ENCODE measurements around the gene ZNF492.

ZNF492 gene

DNA sequence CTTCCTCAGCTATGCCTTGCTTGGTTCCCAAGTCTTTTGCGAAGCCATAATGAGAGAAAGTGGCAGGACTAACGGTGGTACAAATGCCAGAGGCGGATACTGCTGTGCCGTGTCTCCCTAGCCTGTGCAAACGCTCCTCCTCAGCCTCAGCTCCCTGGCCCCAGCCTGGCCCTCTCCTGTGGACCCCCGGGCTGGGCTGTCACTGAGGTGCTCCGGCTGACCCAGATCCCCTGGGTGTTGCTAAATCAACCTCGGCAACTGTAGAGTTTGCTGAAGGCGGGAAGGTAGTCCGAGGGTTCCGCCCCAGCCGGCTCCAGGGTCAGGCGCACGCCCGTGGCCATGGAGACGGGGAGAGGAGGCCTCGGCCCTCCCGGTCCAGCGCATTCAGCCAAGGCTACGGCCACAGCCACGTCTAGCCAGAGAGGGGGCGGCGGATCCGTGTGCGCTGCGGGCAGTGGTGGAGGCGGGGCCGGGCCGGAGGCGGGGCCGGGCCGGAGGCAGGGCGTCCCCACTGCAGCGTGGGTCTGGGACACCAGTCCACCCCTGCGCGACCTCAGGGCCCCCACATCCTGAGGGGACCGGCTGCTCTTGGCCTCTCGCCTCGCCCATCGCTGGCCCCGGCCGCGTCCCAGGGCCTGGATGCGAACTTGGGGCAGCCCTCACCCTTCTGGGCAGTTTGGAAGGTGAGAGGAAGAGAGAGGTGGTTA, 16.4 kb upstream of the ZNF492 start:
- H3K4me3 ChIP-seq (ENCODE audit: low read depth, low read length): no peak overlapping the region

DNA sequence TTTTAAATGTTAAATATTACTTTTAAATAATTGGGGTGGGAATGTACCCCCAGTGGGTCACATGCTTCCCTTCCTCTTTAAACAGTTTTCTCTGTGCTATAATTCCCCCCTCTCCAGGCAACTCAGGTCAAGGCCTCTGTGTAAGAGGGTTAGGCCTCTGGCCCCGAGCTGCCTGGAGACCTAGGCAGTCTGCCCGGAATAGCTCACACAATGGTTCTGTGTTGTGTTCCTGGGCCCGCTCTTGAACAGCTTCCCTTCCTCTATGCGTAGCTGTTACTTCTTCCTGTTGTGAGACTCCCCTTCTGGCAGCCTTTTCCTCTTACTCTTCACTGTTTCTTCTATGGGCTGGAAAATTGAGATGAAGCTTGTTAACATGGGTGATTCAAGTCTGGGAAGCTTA, 14.8 kb upstream of the ZNF492 start:
- H3K4me3 ChIP-seq (ENCODE audit: low read depth, low read length): no peak overlapping the region
- DNase-seq (ENCODE audit: low read depth): no peak
- TF ChIP-seq, protein P1, sequence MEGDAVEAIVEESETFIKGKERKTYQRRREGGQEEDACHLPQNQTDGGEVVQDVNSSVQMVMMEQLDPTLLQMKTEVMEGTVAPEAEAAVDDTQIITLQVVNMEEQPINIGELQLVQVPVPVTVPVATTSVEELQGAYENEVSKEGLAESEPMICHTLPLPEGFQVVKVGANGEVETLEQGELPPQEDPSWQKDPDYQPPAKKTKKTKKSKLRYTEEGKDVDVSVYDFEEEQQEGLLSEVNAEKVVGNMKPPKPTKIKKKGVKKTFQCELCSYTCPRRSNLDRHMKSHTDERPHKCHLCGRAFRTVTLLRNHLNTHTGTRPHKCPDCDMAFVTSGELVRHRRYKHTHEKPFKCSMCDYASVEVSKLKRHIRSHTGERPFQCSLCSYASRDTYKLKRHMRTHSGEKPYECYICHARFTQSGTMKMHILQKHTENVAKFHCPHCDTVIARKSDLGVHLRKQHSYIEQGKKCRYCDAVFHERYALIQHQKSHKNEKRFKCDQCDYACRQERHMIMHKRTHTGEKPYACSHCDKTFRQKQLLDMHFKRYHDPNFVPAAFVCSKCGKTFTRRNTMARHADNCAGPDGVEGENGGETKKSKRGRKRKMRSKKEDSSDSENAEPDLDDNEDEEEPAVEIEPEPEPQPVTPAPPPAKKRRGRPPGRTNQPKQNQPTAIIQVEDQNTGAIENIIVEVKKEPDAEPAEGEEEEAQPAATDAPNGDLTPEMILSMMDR (IDR thresholded peaks at IDR 0.05; ENCODE audit: insufficient read depth, low read depth, low read length, missing control alignments): no peak

More for the DNA sequence above, 16.4 kb upstream of the ZNF492 start:
- DNase-seq (ENCODE audit: low read depth): no peak
- TF ChIP-seq, protein P1 (IDR thresholded peaks at IDR 0.05; ENCODE audit: insufficient read depth, low read depth, low read length, missing control alignments): no peak

DNA sequence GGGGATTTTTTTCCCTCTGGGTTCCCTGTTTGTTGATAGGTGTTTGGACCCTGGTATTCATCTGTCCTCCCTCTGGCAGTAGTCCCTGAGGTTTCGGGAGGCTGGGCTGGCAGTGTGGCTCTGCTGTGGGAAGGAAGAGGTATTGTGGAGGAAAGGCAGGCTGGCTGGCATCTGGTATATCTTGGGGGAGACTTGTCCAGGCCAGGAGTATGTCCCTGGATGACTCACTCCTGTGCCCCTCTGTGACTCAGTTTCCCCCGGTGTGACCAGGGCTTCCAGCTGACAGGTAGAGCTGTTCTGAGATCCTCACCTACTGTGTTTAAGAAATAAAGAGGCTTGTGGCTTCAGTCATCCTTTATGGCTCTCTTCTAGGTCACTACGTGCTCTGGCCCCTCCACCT, 14.2 kb upstream of the ZNF492 start:
- TF ChIP-seq, protein P1 (IDR thresholded peaks at IDR 0.05; ENCODE audit: insufficient read depth, low read depth, low read length, missing control alignments): no peak
- DNase-seq (ENCODE audit: low read depth): no peak
- no peak overlapping the region for H3K4me3 ChIP-seq (ENCODE audit: low read depth, low read length)

DNA sequence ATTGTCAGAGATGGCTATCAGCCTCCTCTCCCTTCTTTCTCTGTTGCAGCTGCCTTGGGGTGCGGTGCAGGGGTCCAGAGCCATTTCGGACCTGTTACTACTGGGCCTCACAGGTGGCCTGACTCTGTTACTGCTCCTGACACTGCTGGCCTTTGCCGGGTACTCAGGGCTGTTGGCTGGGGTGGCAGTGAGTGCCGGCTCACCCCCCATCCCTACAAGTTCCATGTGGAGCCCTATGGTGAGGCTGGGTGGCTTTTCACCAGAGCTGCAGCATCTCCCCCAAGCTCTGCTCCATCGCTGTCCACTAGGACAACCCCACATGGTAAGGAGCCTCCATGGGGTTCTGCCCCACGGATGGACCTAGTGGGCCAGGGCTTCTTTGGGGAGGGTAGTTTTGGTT, 13.7 kb upstream of the ZNF492 start:
- TF ChIP-seq, protein P1 (IDR thresholded peaks at IDR 0.05; ENCODE audit: insufficient read depth, low read depth, low read length, missing control alignments): no peak
- DNase-seq (ENCODE audit: low read depth): no peak
- H3K4me3 ChIP-seq (ENCODE audit: low read depth, low read length): no peak overlapping the region

DNA sequence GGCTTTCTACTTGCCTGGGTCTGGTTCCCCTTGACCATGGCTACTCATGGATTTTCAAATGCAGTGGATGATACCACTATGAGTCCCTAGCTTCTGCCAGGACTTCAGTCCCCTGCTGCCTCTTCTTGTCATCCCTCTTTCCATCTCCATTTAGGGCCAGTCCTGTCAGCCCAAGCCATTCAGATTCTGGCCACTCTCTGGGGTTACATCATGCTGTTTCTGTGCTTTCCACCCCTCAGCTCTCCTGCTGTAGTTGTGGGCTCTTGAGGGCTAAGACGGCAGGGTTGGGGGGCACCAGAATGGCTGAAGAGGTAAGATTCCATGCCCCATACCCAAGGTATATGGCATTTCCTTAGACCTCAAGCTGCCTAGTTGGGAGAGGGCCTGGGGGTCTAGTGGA, 13.2 kb upstream of the ZNF492 start:
- no peak overlapping the region for H3K4me3 ChIP-seq (ENCODE audit: low read depth, low read length)
- TF ChIP-seq, protein P1 (IDR thresholded peaks at IDR 0.05; ENCODE audit: insufficient read depth, low read depth, low read length, missing control alignments): no peak
- no peak for DNase-seq (ENCODE audit: low read depth)

DNA sequence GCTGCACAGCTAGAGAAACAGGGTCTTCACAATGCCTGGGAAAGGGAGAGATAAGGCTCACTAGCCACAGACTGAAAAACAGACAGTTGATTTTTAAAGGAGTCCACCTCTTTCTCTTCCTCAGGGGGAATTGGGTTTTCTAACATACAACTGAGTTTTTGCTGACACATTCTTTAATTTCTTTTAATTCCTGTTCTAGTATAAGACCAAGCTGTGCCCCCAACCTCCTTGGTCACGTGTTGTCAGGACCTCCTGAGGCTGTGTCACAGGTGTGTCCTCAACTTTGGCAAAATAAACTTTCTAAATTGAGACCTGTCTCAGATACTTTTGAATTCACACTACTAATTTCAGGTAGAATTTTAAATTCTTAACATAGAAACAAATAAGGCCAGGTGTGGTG, 12.1 kb upstream of the ZNF492 start:
- DNase-seq (ENCODE audit: low read depth): no peak
- TF ChIP-seq, protein P1 (IDR thresholded peaks at IDR 0.05; ENCODE audit: insufficient read depth, low read depth, low read length, missing control alignments): no peak
- no peak overlapping the region for H3K4me3 ChIP-seq (ENCODE audit: low read depth, low read length)

Data from GM12865 (cell line).